ENCODE measurements around the gene HSPA12B.

The HSPA12B gene

GRCh38 chr20:3783511-3784195 lies 51.2 kb downstream of the HSPA12B start:
- no peak for TF ChIP-seq CTCF (IDR thresholded peaks at IDR 0.05; ENCODE audit: poor library complexity, severe bottlenecking)
- Histone ChIP-seq H3K4me1 (ENCODE audit: insufficient read depth, poor library complexity, severe bottlenecking) (peaks cover 14% of the 10 kb centered on the region), H3K9me3 (ENCODE audit: severe bottlenecking) (no peaks in the 10 kb centered on the region), H3K27me3 (ENCODE audit: insufficient read depth, poor library complexity, severe bottlenecking) (no peaks in the 10 kb centered on the region), H3K27ac (ENCODE audit: poor library complexity, severe bottlenecking) (peak overlapping the region; percentile 12), H3K36me3 (ENCODE audit: low read depth) (peaks cover 10% of the 10 kb centered on the region; the same call in 1 of the 2 replicates), H3K4me3 (ENCODE audit: severe bottlenecking) (no peak overlapping the region)
- ATAC-seq (ENCODE audit: low read depth) (no peak), DNase-seq (ENCODE audit: low spot score) (no peak)

GRCh38 chr20:3784216-3784853 lies 51.9 kb downstream of the HSPA12B start:
- Histone ChIP-seq H3K27me3 (ENCODE audit: insufficient read depth, poor library complexity, severe bottlenecking) (no peaks in the 10 kb centered on the region), H3K27ac (ENCODE audit: poor library complexity, severe bottlenecking) (peak overlapping the region; percentile 69), H3K4me3 (ENCODE audit: severe bottlenecking) (no peak overlapping the region), H3K9me3 (ENCODE audit: severe bottlenecking) (no peaks in the 10 kb centered on the region), H3K4me1 (ENCODE audit: insufficient read depth, poor library complexity, severe bottlenecking) (peaks cover 14% of the 10 kb centered on the region), H3K36me3 (ENCODE audit: low read depth) (peaks cover 10% of the 10 kb centered on the region; the same call in 1 of the 2 replicates)
- DNase-seq (ENCODE audit: low spot score) = no peak
- no peak for ATAC-seq (ENCODE audit: low read depth)
- TF ChIP-seq CTCF (IDR thresholded peaks at IDR 0.05; ENCODE audit: poor library complexity, severe bottlenecking) = no peak

- Histone ChIP-seq H3K9me3 (ENCODE audit: severe bottlenecking) (no peaks in the 10 kb centered on the region), H3K4me1 (ENCODE audit: insufficient read depth, poor library complexity, severe bottlenecking) (peaks cover 14% of the 10 kb centered on the region), H3K27me3 (ENCODE audit: insufficient read depth, poor library complexity, severe bottlenecking) (no peaks in the 10 kb centered on the region), H3K36me3 (ENCODE audit: low read depth) (peaks cover 10% of the 10 kb centered on the region; the same call in 1 of the 2 replicates), H3K4me3 (ENCODE audit: severe bottlenecking) (no peak overlapping the region), H3K27ac (ENCODE audit: poor library complexity, severe bottlenecking) (peak overlapping the region; percentile 69)
- no peak for DNase-seq (ENCODE audit: low spot score)
- TF ChIP-seq CTCF (IDR thresholded peaks at IDR 0.05; ENCODE audit: poor library complexity, severe bottlenecking) = no peak
- ATAC-seq (ENCODE audit: low read depth) = no peak
Observed at GRCh38 chr20:3784863-3785239, 52.4 kb downstream of the HSPA12B start.

GRCh38 chr20:3785240-3786125 lies 53.0 kb downstream of the HSPA12B start:
- H3K27ac ChIP-seq (ENCODE audit: poor library complexity, severe bottlenecking) = peak overlapping the region; percentile 69
- no peak for DNase-seq (ENCODE audit: low spot score)
- H3K27me3 ChIP-seq (ENCODE audit: insufficient read depth, poor library complexity, severe bottlenecking) = no peaks in the 10 kb centered on the region
- TF ChIP-seq CTCF (IDR thresholded peaks at IDR 0.05; ENCODE audit: poor library complexity, severe bottlenecking) = no peak
- peaks cover 14% of the 10 kb centered on the region for H3K4me1 ChIP-seq (ENCODE audit: insufficient read depth, poor library complexity, severe bottlenecking)
- no peaks in the 10 kb centered on the region for H3K9me3 ChIP-seq (ENCODE audit: severe bottlenecking)
- peak; percentile 1; the same call in 1 of the 3 replicates for ATAC-seq (ENCODE audit: low read depth)
- peaks cover 10% of the 10 kb centered on the region; the same call in 1 of the 2 replicates for H3K36me3 ChIP-seq (ENCODE audit: low read depth)
- H3K4me3 ChIP-seq (ENCODE audit: severe bottlenecking) = peak overlapping the region; percentile 53

Data from RWPE2 (cell line).